ENCODE measurements around the gene MYCN.

The MYCN gene

GRCh38 chr2:15894481-15895144 is 45.7 kb upstream of the MYCN start:
- H3K4me3 ChIP-seq (ENCODE audit: low read depth, low read length) = no peak overlapping the region
- TF ChIP-seq CTCF (IDR thresholded peaks at IDR 0.05; ENCODE audit: borderline replicate concordance, insufficient read depth, low read depth, low read length) = no peak

GRCh38 chr2:15895615-15896469 is 44.5 kb upstream of the MYCN start:
- H3K4me3 ChIP-seq (ENCODE audit: low read depth, low read length) = no peak overlapping the region
- TF ChIP-seq CTCF (IDR thresholded peaks at IDR 0.05; ENCODE audit: borderline replicate concordance, insufficient read depth, low read depth, low read length) = no peak

- no peak for TF ChIP-seq CTCF (IDR thresholded peaks at IDR 0.05; ENCODE audit: borderline replicate concordance, insufficient read depth, low read depth, low read length)
- no peak overlapping the region for H3K4me3 ChIP-seq (ENCODE audit: low read depth, low read length)
Observed at GRCh38 chr2:15896859-15897258, 43.5 kb upstream of the MYCN start.

- no peak for TF ChIP-seq CTCF (IDR thresholded peaks at IDR 0.05; ENCODE audit: borderline replicate concordance, insufficient read depth, low read depth, low read length)
- H3K4me3 ChIP-seq (ENCODE audit: low read depth, low read length) = no peak overlapping the region
Observed at GRCh38 chr2:15897431-15898098, 42.8 kb upstream of the MYCN start.

- H3K4me3 ChIP-seq (ENCODE audit: low read depth, low read length) = no peak overlapping the region
- TF ChIP-seq CTCF (IDR thresholded peaks at IDR 0.05; ENCODE audit: borderline replicate concordance, insufficient read depth, low read depth, low read length) = no peak
Observed at GRCh38 chr2:15899327-15899612, 41.1 kb upstream of the MYCN start.

- H3K4me3 ChIP-seq (ENCODE audit: low read depth, low read length) = no peak overlapping the region
- no peak for TF ChIP-seq CTCF (IDR thresholded peaks at IDR 0.05; ENCODE audit: borderline replicate concordance, insufficient read depth, low read depth, low read length)
Observed at GRCh38 chr2:15899751-15900493, 40.4 kb upstream of the MYCN start.
